HG02870 (cell line): ENCODE results near the gene NAA10.

ENCODE experiments used
- ATAC-seq: cut with Tn5 transposase; IDR thresholded peaks from one replicate; pipeline ENCODE4 v1.9.1; 2021; ENCODE audit warnings: mild to moderate bottlenecking, moderate library complexity; ENCODE audit not compliant: unreplicated experiment

NAA10 gene

DNA sequence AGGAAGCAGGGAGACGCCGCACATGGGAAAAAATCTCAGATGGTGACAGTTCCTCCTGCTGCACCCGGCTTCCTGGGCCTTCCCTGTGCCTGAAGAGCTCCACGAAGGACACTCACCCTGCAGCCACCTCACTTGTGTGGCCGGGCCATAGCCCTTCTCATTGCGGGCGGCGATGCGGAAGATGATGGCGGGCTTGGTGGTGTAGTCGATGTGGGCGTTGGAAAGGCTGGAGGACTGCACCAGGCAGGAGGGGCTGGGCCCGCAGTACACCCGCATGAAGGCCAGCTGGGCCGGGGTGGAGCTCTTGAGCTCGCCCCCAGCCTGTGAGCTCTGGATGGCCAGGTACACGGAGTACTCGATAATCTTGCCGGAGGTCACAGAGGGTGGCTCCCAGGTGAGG is 15.3 kb upstream of the NAA10 start:
- no peak for ATAC-seq

DNA sequence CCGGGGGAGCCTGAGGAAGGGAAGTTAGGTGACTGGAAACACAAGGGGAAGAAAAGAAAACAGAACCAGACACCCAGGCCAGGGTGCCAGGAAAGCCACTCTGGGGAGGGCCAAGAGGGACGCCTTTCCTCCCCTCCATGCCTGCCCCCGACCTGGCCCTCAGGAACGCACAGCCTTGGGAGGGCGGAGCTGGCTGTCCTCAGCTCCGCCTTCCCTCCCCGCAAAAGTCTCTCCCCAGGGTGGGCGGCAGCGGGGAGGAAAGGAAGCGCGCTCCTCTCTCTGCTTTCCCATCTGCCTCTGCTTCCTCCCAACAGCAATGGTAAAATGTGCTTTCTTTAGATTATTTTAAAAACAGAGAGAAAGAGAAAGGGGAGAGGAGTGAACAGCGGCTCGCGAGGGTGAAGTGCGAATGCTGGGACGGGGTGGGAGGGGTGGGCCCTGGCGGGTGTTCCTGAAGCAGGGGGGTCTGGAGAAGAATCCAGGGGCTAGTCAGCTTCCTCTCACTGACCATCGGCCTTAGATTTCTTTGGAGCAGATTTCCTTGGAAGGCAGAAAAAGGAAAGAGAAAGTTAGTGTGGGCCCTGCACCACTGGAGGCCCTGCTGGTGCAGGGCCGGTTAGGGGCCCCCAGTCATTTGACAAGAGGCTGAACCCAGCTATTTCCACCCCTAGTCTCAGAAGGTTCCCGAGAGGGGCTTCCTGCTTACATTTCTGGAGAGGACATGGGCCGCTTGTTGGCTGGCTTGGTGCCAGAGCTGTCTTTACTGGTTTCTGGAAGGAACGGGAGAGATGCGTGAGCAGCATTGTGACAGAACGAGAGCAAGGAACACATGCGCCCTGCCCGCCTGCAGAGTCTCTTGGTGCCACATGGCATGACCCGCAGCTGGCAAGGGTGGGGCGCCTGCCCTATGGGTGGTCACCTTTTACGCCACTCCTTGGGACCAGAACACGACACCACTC is 14.3 kb upstream of the NAA10 start:
- ATAC-seq = no peak

- no peak for ATAC-seq
Observed at GRCh38 chrX:153948002-153948466, 13.2 kb upstream of the NAA10 start.

- peak; percentile 85 for ATAC-seq
Observed at GRCh38 chrX:153947009-153947769, 12.4 kb upstream of the NAA10 start.

- no peak for ATAC-seq
Observed at GRCh38 chrX:153945956-153946943, 11.4 kb upstream of the NAA10 start.

DNA sequence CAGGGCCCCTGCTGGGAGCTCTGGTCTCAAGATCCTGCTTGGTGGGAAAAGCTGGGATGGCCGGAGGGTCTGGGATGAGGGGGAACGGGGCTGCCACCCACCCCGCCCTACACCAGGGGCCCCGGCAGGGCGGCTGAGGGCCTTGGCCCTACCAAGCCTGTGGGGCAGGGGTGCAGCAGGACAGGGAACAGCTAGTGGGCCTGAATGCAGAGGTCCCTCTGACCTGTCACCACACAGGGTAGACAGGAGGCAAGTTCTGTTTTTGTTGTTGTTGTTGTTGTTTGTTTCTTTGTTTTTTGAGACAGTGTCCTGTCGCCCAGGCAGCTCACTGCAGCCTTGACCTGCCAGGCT is 9.9 kb upstream of the NAA10 start:
- no peak for ATAC-seq

DNA sequence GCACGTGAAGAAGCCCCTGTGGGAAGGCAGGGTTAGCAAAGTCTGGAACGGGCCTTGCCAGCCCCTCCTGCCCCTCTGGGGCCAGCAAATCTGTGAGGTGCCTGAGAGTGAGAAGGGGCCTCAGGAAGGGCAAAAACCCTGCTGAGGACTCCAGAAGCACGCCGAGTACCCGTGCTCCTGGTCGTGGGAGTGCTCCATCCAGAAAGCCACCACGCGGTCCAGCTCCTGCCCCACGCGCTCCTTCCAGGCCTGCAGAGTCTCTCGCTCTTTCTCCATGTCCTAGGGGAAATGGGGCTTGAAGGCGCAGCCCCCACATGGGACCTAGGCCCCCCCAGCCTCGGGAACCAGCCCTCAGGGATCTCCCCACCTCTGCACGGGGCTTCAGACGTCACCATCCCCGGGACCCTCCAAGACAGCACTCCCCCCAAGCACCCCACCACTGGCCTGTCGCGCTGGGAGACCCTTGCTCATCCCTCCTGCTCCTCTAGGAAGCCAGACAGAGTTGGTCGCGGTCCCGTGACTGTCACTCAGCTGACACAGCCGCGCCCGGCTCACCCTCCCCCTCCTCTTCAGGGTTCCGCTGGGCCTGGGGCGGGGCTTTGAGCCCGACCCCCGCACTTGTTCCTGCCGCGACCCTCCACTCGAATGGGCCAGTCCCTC is 9.4 kb upstream of the NAA10 start, which contains the start of gene RENBP:
Gene RENBP (minus strand): TSS at position 504 of the 660 bp plus-strand sequence. CDS start 33 bp downstream, at position 471.
- no peak for ATAC-seq

DNA sequence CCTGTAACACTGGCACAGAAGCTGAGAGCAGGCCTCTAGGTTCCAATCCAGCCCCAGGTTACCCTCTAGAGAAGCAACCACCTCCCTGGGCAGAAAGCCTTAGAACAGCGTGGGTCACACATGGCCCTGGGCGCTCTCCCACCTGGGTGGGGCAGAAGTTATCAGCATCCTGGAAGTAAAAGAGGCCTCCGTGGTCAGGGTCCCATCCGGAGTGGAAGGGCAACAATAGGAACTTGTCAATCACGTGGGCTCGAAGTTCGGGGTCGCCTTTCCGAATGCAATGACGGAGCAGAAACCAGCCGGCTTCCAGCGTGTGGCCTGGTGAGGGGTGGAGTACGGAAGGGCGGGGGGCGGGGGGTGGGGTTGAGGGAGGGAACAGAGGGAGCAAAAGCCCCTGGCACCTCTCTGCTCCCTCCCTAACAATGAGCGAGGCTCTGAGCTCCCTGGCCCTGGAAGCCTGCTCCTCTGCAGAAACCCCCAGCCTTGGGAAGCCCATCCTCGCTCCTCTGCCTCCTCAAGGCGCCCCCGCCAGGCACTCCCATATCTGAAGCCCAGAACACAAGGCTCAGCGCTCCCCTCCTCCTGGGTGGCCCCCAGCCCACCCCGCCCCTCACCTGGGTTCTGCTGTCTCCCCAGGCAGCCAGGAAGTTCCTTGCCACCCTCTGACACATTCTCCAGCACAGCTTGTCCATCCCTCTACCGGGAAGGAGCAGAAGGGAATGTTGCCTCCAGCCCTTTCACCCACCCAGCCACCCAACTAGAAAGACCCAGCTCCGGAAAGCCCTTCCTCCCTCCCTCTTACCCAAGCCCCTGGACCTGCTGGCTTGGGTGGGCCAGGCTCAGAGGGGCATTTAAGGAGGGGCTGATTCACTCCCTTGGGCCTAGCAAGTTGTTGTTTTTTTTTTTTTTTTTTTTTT is 6.8 kb upstream of the NAA10 start:
- no peak for ATAC-seq

DNA sequence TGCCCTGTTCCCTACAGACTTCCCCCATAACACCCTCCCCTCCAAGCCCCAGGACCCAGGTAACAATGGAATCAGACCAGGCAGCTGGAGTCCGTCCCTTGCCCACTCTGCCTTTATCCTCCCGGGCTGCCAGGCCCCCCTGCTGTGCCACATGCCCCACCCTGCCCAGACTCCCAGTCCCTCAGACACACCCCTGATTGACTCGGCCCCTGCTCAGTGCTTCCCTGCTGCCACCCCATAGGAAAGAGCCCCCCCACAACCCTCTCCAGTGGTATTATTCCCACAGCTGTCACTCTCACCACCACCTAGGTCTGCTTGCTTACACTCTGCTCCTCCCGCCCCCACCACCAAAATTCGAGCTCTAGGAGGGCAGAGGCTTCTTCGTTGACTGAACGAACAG is 4.7 kb upstream of the NAA10 start:
- ATAC-seq = no peak

DNA sequence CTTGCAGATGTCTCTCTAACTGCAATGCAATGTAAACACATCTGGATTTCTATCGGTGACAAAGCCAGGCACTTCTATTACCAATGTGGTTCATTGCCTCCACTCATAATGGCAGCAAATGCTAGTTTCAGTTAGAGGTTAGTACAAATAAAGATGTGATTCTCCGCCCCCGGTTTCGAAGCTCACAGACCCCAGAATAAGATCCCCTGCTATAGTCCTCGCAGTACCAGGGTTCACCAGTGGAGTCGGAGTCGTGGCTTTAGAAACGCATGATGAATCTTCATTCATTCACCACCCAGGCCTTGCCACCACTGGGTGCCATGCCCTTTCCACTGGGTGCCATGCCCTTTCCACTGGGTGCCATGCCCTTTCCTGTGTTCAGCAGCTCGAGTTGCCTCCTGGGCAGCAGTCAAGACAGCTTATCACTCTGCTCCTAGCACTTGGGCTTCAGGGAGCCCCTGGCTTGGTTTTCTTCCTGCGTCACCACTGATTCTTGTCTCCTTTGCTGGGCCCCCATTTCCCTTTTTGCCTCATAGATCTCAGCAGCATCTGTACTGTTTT is 3.5 kb upstream of the NAA10 start:
- no peak for ATAC-seq

DNA sequence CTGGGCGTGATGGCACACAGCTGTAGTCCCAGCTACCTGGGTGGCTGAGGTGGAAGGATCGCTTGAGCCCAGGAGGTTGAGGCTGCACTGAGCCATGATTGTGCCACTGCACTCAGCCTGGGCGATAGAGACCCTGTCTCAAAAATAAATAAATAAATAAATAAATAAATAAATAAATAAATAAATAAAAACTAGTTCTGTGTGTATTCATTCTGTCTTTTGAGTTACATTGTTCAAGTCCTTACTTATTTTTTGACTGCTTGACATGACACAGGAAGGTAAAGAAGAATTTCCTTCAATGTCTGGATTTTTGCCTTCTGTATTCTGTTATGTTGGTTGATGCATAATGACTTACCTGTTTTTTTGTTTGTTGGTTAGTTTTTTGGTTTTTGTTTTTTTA is 2.2 kb upstream of the NAA10 start:
- no peak for ATAC-seq

DNA sequence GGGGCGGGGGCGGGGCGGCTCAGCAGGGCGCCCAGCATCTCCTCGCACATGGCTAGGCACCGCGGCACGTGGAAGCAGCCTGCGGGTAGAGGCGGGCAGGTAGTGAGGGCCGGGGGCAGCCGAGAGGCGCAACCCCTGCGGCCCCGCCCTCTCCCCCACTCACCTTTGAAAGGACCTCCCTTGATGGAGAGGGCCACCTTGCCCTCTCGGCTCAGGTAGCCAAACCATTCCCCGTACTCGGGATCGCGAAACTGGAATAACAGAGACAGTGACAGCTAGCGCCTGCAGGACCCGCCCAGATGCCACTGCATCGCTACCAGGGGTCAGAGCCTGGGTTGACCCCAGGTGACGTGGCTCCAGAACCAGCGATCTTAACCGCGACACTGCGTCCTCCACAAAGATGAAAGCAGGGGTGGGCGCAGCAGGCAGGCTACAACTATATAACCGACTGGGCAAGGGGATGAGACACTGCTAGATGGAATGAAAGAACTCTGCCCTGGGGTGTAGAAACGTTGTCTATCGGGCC is 552 bp upstream of the NAA10 start:
- ATAC-seq = no peak

- ATAC-seq = peak; percentile 20
Observed at GRCh38 chrX:153934148-153934761, 582 bp downstream of the NAA10 start.

- no peak for ATAC-seq
Observed at GRCh38 chrX:153933748-153934147, 1.1 kb downstream of the NAA10 start.

GRCh38 chrX:153932220-153932915 is 2.5 kb downstream of the NAA10 start:
- no peak for ATAC-seq

- ATAC-seq = no peak
Observed at GRCh38 chrX:153931748-153932147, 3.1 kb downstream of the NAA10 start.

DNA sequence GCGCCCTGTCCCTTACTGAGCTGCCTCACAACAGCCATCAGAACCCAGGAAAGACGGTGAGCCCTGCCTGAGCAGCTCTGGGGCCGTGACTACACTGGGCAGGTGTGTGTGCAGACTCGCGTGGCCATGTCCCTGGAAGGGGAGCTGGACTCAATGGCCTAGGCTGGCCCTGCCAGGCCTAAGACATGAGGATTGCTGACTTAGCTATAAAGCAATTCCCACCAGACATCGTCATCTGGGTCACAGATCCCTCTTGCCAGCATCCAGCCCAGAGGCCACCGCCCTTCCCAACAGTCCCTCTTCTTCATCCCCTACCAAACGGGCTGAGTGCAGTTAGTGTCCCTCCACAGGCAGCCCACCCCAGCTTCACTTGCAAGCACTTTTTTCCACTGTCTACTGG is 3.7 kb downstream of the NAA10 start:
- ATAC-seq = no peak
